Activated CD8-positive, alpha-beta memory T cell treated with anti-CD3 and anti-CD28 coated beads, Interleukin-2, amount 10 ng/mL, durations not matched to agents 7 days and 5 days (primary cell): Measurements from ENCODE around the gene ZNF500. TPM values are rescaled to one million over a fixed set of nuclear protein-coding genes. Genes with fewer than 3 reads are reported as not detected.

ENCODE experiments used
- ATAC-seq: fragments of 150-1000 bp; cut with Tn5 transposase; one replicate; pipeline ENCODE4 v1.10.0; 2021; ENCODE audit warnings: moderate library complexity
- CTCF ChIA-PET: fragments of 350-600 bp; sonication (Branson Sonifier 250); formaldehyde crosslinking; loops from one replicate; lab custom pipeline; 2021; ENCODE audit warnings: antibody characterized with exemption; lab: Charles Lee
- DNase-seq: peaks from one replicate; pipeline ENCODE4 v3.0.0-alpha.2; 2020
- H3K27ac Mint-ChIP-seq: one replicate; pipeline ENCODE4 v1.8.0; 2021; ENCODE audit warnings: mild to moderate bottlenecking, mixed read lengths
- H3K27me3 Mint-ChIP-seq: one replicate; pipeline ENCODE4 v1.8.0; 2021; ENCODE audit warnings: mixed read lengths
- H3K36me3 Mint-ChIP-seq: one replicate; pipeline ENCODE4 v1.8.0; 2021; ENCODE audit warnings: mild to moderate bottlenecking, mixed read lengths
- H3K4me1 Mint-ChIP-seq: one replicate; pipeline ENCODE4 v1.8.0; 2021; ENCODE audit warnings: mixed read lengths
- H3K4me3 Mint-ChIP-seq: one replicate; pipeline ENCODE4 v1.8.0; 2021; ENCODE audit warnings: mild to moderate bottlenecking, moderate library complexity, mixed read lengths
- H3K9me3 Mint-ChIP-seq: one replicate; pipeline ENCODE4 v1.8.0; 2022; ENCODE audit warnings: low read depth, mixed read lengths
- total RNA-seq, 2 experiments: library from RNA; stranded (reverse); gene quantifications; one replicate each; pipeline ENCODE4 v1.2.3, GENCODE V29; 2021

The ZNF500 gene
- total RNA-seq, 2 experiments from 2014 or later: 10.4 to 12.2 TPM

GRCh38 chr16:4776141-4776705 is 9.3 kb upstream of the ZNF500 start:
- Mint-ChIP-seq H3K4me3 (no peak overlapping the region), H3K4me1 (no peaks in the 10 kb centered on the region), H3K27ac (no peak overlapping the region), H3K36me3 (no peaks in the 10 kb centered on the region), H3K27me3 (no peaks in the 10 kb centered on the region), H3K9me3 (no peaks in the 10 kb centered on the region)
- DNase-seq: no peak
- ATAC-seq: no peak
- CTCF ChIA-PET: interaction anchor here (0.9 kb wide), 1 partner anchor 42 kb away, joined by 3 read pairs; the partner anchor contains the start of genes ANKS3 and DNAAF8

- no peak overlapping the region for H3K4me3 Mint-ChIP-seq
- no peaks in the 10 kb centered on the region for H3K4me1 Mint-ChIP-seq
- H3K9me3 Mint-ChIP-seq: no peaks in the 10 kb centered on the region
- CTCF ChIA-PET: no interaction called here
- ATAC-seq (no peak), DNase-seq (no peak)
- no peaks in the 10 kb centered on the region for H3K27me3 Mint-ChIP-seq
- no peaks in the 10 kb centered on the region for H3K36me3 Mint-ChIP-seq
- H3K27ac Mint-ChIP-seq: no peak overlapping the region
Observed at GRCh38 chr16:4775005-4775404, 8.0 kb upstream of the ZNF500 start.

GRCh38 chr16:4772351-4772750 is 5.4 kb upstream of the ZNF500 start:
- CTCF ChIA-PET: no interaction called here
- no peak overlapping the region for H3K27ac Mint-ChIP-seq
- no peaks in the 10 kb centered on the region for H3K9me3 Mint-ChIP-seq
- no peaks in the 10 kb centered on the region for H3K27me3 Mint-ChIP-seq
- H3K4me3 Mint-ChIP-seq: no peak overlapping the region
- ATAC-seq: no peak
- H3K36me3 Mint-ChIP-seq: no peaks in the 10 kb centered on the region
- no peak for DNase-seq
- peaks cover 11% of the 10 kb centered on the region for H3K4me1 Mint-ChIP-seq

GRCh38 chr16:4771646-4772045 is 4.7 kb upstream of the ZNF500 start:
- ATAC-seq: no peak
- no peaks in the 10 kb centered on the region for H3K27me3 Mint-ChIP-seq
- no peak for DNase-seq
- no peaks in the 10 kb centered on the region for H3K36me3 Mint-ChIP-seq
- no peaks in the 10 kb centered on the region for H3K9me3 Mint-ChIP-seq
- CTCF ChIA-PET: no interaction called here
- H3K27ac Mint-ChIP-seq: no peak overlapping the region
- H3K4me1 Mint-ChIP-seq: peaks cover 14% of the 10 kb centered on the region
- no peak overlapping the region for H3K4me3 Mint-ChIP-seq

- H3K27me3 Mint-ChIP-seq: no peaks in the 10 kb centered on the region
- no peak for DNase-seq
- no peaks in the 10 kb centered on the region for H3K9me3 Mint-ChIP-seq
- H3K4me1 Mint-ChIP-seq: peaks cover 24% of the 10 kb centered on the region
- no peak overlapping the region for H3K27ac Mint-ChIP-seq
- no peaks in the 10 kb centered on the region for H3K36me3 Mint-ChIP-seq
- H3K4me3 Mint-ChIP-seq: peak overlapping the region; percentile 82
- CTCF ChIA-PET: interaction anchor here (1.9 to 2.3 kb wide), 2 partner anchors 33 to 35 kb away, joined by 7 to 12 read pairs; partner anchors contain the start of genes ANKS3, DNAAF8 and ROGDI
- no peak for ATAC-seq
Observed at GRCh38 chr16:4769306-4769638, 2.3 kb upstream of the ZNF500 start.

- Mint-ChIP-seq H3K9me3 (no peaks in the 10 kb centered on the region), H3K4me1 (peaks cover 24% of the 10 kb centered on the region), H3K27ac (peak overlapping the region; percentile 85), H3K4me3 (peak overlapping the region; percentile 82), H3K36me3 (peaks cover 2% of the 10 kb centered on the region), H3K27me3 (no peaks in the 10 kb centered on the region)
- DNase-seq (peak; percentile 93), ATAC-seq (peak; percentile 81)
- CTCF ChIA-PET: interaction anchor here (1.9 to 2.3 kb wide), 2 partner anchors 33 to 34 kb away, joined by 7 to 12 read pairs; partner anchors contain the start of genes ANKS3, DNAAF8 and ROGDI
Observed at GRCh38 chr16:4768549-4769305, 1.8 kb upstream of the ZNF500 start.

GRCh38 chr16:4767872-4768548 is 1.0 kb upstream of the ZNF500 start:
- DNase-seq (no peak), ATAC-seq (no peak)
- peak overlapping the region; percentile 85 for H3K27ac Mint-ChIP-seq
- H3K9me3 Mint-ChIP-seq: no peaks in the 10 kb centered on the region
- H3K27me3 Mint-ChIP-seq: no peaks in the 10 kb centered on the region
- H3K4me3 Mint-ChIP-seq: peak overlapping the region; percentile 82
- CTCF ChIA-PET: interaction anchor here (1.9 to 2.3 kb wide), 2 partner anchors 33 to 34 kb away, joined by 7 to 12 read pairs; partner anchors contain the start of genes ANKS3, DNAAF8 and ROGDI
- peaks cover 2% of the 10 kb centered on the region for H3K36me3 Mint-ChIP-seq
- H3K4me1 Mint-ChIP-seq: peaks cover 24% of the 10 kb centered on the region

GRCh38 chr16:4765511-4766474 is 1.2 kb downstream of the ZNF500 start:
- Mint-ChIP-seq H3K36me3 (peaks cover 2% of the 10 kb centered on the region), H3K4me1 (peaks cover 24% of the 10 kb centered on the region), H3K4me3 (peak overlapping the region; percentile 76), H3K27me3 (no peaks in the 10 kb centered on the region), H3K27ac (peak overlapping the region; percentile 84), H3K9me3 (no peaks in the 10 kb centered on the region)
- DNase-seq: no peak
- no peak for ATAC-seq
- CTCF ChIA-PET: interaction anchor here (0.6 to 1.7 kb wide), 2 partner anchors 102 to 190 kb away, joined by 3 read pairs; no protein-coding TSS in a partner anchor

GRCh38 chr16:4763791-4764190 is 3.2 kb downstream of the ZNF500 start:
- peaks cover 24% of the 10 kb centered on the region for H3K4me1 Mint-ChIP-seq
- DNase-seq (no peak), ATAC-seq (no peak)
- no peak overlapping the region for H3K4me3 Mint-ChIP-seq
- no peaks in the 10 kb centered on the region for H3K27me3 Mint-ChIP-seq
- peaks cover 10% of the 10 kb centered on the region for H3K36me3 Mint-ChIP-seq
- no peaks in the 10 kb centered on the region for H3K9me3 Mint-ChIP-seq
- no peak overlapping the region for H3K27ac Mint-ChIP-seq
- CTCF ChIA-PET: interaction anchor here (1.4 kb wide), 1 partner anchor 29 kb away, joined by 5 read pairs; the partner anchor contains the start of genes ANKS3 and DNAAF8

GRCh38 chr16:4762205-4762604 is 4.8 kb downstream of the ZNF500 start:
- H3K4me1 Mint-ChIP-seq: peaks cover 12% of the 10 kb centered on the region
- H3K9me3 Mint-ChIP-seq: no peaks in the 10 kb centered on the region
- H3K4me3 Mint-ChIP-seq: no peak overlapping the region
- DNase-seq (no peak), ATAC-seq (no peak)
- CTCF ChIA-PET: interaction anchor here (1.2 kb wide), 1 partner anchor 28 kb away, joined by 4 read pairs; the partner anchor contains the start of genes ANKS3 and DNAAF8
- H3K27ac Mint-ChIP-seq: no peak overlapping the region
- H3K36me3 Mint-ChIP-seq: peaks cover 14% of the 10 kb centered on the region
- no peaks in the 10 kb centered on the region for H3K27me3 Mint-ChIP-seq

GRCh38 chr16:4760221-4760910 is 6.6 kb downstream of the ZNF500 start:
- Mint-ChIP-seq H3K27ac (no peak overlapping the region), H3K36me3 (peaks cover 24% of the 10 kb centered on the region), H3K9me3 (peaks cover 4% of the 10 kb centered on the region), H3K4me3 (no peak overlapping the region), H3K4me1 (no peaks in the 10 kb centered on the region), H3K27me3 (no peaks in the 10 kb centered on the region)
- no peak for DNase-seq
- CTCF ChIA-PET: no interaction called here
- no peak for ATAC-seq

GRCh38 chr16:4755687-4756086 is 11.3 kb downstream of the ZNF500 start:
- Mint-ChIP-seq H3K4me1 (no peaks in the 10 kb centered on the region), H3K27me3 (no peaks in the 10 kb centered on the region), H3K4me3 (no peak overlapping the region), H3K9me3 (peaks cover 4% of the 10 kb centered on the region), H3K36me3 (peaks cover 34% of the 10 kb centered on the region), H3K27ac (no peak overlapping the region)
- CTCF ChIA-PET: no interaction called here
- no peak for DNase-seq
- no peak for ATAC-seq
